Iris pigment epithelial cell (primary cell): ENCODE measurements around the gene DRD4.

ENCODE experiments used
- DNase-seq: peaks from one replicate; pipeline ENCODE4 v3.0.0-alpha.2; 2011; ENCODE audit warnings: low read depth

The DRD4 gene

DNA sequence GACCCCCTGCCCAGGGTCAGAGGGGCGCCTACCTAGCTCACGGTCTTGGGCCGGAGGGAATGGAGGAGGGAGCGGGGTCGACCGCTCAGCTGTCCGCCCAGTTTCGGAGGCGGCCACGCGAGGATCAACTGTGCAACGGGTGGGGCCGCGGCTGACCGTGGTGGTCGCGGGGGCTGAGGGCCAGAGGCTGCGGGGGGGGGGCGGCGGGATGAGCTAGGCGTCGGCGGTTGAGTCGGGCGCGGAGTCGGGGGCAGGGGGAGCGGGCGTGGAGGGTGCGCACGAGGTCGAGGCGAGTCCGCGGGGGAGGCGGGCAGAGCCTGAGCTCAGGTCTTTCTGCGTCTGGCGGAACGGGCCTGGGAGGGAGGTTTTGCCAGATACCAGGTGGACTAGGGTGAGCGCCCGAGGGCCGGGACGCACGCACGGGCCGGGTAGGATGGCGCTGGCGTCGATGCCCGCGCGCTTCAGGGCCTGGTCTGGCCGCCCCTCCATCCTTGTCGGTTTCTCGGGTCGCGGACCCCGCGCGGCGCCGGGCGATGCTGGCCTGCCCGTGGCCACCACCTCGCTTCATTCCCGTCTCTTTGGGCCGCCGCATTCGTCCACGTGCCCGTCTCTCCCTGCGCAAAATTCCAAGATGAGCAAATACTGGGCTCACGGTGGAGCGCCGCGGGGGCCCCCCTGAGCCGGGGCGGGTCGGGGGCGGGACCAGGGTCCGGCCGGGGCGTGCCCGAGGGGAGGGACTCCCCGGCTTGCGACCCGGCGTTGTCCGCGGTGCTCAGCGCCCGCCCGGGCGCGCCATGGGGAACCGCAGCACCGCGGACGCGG is at the start of gene DRD4:
Gene DRD4 (plus strand): TSS at position 759 of the 822 bp plus-strand sequence. CDS start 36 bp downstream, at position 795.
- no peak for DNase-seq

- no peak for DNase-seq
Observed at GRCh38 chr11:587546-587945, 49.5 kb upstream of the DRD4 start.

DNA sequence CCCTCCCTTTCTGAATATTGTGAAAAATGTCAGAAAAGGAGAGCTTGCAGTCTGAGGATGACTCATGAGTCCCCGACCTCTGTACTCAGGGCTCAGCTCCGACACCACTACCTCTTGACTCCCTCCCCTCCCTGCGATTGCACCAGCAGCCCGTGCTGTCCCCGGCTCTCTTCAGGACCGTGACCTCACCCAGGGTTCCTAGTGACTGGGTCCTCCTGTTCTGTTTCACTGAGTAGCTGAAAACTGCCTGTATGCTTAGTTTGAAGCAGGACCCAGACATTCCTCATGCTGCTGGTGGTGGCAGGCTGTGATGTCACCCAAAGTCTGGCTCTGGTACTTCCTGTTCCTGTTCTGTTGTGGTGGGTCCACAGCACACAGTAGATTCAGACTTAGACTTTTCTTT is 49.1 kb upstream of the DRD4 start:
- DNase-seq: peak; percentile 90

DNA sequence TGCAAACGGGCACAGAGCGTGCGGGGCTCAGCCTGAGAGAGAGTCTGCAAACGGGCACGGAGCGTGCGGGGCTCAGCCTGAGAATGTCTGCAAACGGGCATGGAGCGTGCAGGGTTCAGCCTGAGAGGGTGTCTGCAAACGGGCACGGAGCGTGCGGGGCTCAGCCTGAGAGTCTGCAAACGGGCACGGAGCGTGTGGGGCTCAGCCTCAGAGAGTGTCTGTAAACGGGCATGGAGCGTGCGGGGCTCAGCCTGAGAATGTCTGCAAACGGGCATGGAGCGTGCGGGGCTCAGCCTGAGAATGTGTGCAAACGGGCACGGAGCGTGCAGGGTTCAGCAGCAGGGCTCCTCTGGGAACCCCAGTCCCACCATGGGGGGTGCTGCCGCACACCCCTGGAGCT is 47.3 kb upstream of the DRD4 start:
- no peak for DNase-seq

DNA sequence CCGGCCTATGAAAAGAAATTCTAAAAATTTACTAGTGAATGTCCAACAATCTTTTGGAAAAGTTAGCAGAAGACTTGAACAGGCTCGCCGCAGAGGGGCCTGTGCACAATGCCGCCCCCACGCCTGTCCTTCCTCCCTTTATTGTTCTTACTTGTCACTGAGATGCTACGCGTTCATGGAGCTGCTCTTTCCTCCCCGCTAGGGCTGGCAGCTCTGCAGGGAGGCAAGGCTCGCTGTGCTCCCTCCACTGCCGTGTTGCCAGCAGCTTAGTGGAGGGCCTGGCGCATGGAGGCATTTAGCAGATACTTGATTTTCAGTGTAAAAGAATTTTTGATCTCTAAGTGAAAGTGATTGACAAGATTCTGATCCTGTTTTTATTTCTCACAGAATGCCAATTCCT is 46.1 kb upstream of the DRD4 start:
- DNase-seq: no peak

DNA sequence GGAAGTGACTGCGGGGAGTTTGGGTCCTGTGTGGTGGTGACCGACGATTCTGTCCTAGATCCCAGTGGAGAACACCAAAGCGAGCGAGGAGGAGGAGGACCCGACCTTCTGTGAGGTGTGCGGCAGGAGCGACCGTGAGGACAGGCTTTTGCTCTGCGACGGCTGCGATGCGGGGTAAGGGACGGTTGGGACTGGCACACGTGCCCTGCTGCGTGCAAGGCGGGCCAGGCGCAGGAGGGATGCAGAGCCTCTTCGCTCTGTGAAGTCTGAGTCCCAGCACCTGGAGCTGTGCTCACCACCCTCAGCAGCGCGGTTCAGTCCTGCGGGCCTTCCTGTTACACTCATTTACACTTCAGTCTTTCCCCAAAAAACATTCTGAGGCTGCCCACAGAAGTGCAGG is 44.6 kb upstream of the DRD4 start:
- DNase-seq: no peak

- DNase-seq: no peak
Observed at GRCh38 chr11:592918-593317, 44.2 kb upstream of the DRD4 start.

GRCh38 chr11:593347-593746 is 43.7 kb upstream of the DRD4 start:
- no peak for DNase-seq

- no peak for DNase-seq
Observed at GRCh38 chr11:595400-595799, 41.7 kb upstream of the DRD4 start.

- DNase-seq: no peak
Observed at GRCh38 chr11:596374-596773, 40.7 kb upstream of the DRD4 start.

DNA sequence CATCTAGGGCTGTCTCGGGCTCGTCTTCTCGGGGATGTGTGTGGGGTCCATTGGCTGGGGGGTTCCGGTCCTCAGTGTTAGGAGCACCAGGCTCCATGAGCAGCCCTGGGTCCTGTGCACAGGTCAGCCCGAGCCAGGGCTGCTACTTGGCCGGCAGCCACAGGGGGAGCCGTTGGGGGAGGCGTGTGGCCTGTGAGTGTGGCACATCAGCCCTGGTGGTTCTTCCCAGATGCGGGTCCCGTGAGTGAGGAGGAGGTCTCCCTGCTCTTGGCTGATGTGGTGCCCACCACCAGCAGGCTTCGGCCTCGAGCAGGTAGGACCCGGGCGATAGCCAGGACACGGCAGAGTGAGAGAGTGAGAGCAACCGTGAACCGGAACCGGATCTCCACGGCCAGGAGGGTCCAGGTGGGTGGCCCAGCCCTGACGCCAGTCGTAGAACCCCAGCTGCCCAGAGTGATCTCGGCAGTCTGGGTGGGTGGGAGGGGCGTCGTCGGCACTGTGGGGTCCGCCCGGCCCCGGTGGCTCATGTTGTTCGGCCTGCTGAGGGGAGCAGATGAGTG is 39.8 kb upstream of the DRD4 start:
- DNase-seq: no peak

DNA sequence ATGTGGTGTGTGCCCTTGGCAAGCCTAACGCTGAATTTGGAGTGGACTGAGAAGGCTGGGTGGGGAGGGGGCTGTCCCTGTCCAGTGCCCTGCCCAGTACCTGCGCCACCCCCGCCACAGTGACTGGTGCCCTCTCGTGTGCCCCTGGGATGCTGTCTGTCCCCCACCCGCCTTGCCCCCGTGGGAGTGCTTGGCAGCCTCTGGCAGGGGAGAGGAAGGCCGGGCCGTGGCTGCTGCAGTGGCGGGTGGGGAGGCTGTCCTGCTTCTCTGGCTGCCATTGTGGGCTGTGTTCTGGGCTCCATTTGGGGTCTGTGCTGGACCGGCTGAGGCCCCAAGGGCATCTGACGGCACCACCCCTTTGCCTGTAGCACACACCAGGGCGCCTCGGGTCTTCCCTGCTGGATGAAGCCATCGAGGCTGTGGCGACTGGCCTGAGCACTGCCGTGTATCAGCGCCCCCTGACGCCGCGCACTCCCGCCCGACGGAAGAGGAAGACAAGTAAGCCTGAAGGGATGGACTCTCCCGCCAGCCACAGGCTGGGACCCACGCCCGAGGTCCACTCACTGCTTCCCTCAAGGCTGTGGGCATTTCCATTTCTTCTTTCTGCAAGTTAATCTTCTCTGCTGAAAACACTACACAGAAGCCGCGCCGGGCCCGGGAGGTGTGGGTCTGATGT is 38.9 kb upstream of the DRD4 start:
- DNase-seq: no peak

- no peak for DNase-seq
Observed at GRCh38 chr11:601573-602245, 35.4 kb upstream of the DRD4 start.

GRCh38 chr11:603154-603553 is 33.9 kb upstream of the DRD4 start:
- no peak for DNase-seq

GRCh38 chr11:605286-606129 is 31.6 kb upstream of the DRD4 start:
- DNase-seq: no peak

GRCh38 chr11:606245-606644 is 30.8 kb upstream of the DRD4 start:
- no peak for DNase-seq

DNA sequence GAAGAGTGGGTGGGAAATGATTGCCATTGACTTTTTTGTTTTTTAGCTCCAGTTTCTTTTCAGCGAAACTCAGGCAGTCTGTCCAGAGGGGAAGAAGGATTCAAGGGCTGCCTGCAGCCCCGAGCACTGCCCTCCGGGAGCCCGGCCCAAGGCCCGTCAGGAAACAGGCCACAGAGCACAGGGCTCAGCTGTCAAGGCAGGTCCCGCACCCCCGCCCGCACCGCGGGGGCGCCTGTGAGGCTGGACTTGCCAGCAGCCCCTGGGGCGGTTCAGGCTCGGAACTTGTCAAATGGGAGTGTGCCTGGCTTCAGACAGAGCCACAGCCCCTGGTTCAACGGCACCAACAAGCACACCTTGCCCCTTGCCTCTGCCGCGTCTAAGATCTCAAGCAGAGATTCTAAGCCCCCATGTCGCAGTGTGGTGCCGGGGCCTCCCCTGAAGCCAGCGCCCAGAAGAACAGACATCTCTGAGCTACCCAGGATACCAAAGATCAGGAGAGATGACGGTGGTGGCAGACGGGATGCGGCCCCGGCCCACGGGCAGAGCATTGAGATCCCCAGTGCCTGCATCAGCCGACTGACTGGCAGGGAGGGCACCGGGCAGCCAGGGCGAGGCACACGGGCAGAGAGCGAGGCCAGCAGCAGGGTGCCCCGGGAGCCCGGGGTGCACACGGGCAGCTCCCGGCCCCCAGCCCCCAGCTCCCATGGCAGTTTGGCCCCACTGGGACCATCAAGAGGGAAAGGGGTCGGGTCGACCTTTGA is 29.9 kb upstream of the DRD4 start:
- DNase-seq: no peak

DNA sequence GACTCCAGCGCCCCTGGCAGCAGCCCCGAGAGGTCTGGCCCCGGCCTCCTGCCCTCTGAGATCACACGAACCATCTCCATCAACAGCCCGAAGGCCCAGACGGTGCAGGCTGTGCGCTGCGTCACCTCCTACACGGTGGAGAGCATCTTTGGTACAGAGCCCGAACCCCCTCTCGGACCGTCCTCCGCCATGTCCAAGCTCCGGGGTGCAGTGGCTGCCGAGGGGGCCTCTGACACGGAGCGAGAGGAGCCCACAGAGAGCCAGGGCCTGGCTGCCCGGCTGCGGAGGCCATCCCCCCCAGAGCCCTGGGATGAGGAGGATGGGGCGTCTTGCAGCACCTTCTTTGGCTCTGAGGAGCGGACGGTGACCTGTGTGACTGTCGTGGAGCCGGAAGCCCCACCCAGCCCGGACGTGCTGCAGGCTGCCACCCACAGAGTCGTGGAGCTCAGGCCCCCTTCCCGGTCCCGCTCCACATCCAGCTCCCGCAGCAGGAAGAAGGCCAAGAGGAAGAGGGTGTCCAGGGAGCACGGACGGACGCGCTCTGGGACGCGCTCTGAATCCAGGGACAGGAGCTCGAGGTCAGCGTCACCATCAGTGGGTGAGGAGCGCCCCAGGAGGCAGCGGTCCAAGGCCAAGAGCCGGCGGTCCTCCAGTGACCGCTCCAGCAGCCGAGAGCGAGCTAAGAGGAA is 29.0 kb upstream of the DRD4 start:
- DNase-seq: no peak

DNA sequence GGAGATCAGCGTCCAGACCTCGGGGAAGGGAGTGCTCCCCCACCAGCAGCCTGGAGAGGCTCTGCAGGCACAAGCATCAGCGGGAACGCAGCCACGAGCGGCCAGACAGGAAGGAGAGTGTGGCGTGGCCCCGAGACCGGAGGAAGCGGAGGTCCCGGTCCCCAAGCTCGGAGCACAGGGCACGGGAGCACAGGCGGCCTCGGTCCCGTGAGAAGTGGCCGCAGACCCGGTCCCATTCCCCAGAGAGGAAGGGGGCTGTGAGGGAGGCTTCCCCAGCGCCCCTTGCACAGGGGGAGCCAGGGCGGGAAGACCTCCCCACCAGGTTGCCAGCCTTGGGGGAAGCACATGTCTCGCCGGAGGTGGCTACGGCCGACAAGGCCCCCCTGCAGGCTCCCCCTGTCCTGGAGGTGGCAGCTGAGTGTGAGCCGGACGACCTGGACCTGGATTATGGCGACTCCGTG is 28.2 kb upstream of the DRD4 start:
- no peak for DNase-seq

- DNase-seq: no peak
Observed at GRCh38 chr11:609341-609811, 27.7 kb upstream of the DRD4 start.
